ENCODE data around the gene SRPRA. TPM values are rescaled to one million over a fixed set of nuclear protein-coding genes. Genes with fewer than 3 reads are reported as not detected.
"Not testable (repeated sequence)": the region's sequence is repeated elsewhere in the genome, so short reads cannot be mapped to it uniquely, and the experiment has no call there.

SRPRA gene
- total RNA-seq, 3 donors from 2014 or later: 75.2 to 90.6 (median 84.9) TPM

DNA sequence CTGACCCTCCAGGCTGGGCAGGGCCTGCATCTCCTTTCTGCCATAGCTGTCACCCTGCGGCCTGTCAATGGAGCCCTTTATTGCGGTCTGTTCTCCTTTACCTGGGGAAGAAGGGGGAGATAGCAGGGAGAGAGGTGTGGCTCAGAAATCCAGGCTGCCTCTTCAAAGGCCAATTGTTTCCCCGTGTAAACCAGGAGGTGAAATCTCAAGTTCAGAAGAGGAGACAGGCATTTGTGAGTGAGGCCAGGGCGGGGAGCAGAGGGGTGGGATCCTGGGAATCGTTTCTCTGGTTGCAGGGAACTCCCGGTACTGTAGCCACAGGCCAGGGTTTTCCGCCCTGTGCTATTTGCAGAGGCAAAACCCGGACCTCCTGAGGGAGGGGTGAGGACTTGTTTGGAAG lies 44.3 kb upstream of the SRPRA start:
- H3K4me3 ChIP-seq: no peak overlapping the region
- no peaks in the 10 kb centered on the region for H3K27me3 ChIP-seq
- H3K4me1 ChIP-seq: no peaks in the 10 kb centered on the region
- no peaks in the 10 kb centered on the region for H3K36me3 ChIP-seq
- H3K27ac ChIP-seq: peak overlapping the region in 1 of 2 donors; percentile 22
- DNase-seq (ENCODE audit: low spot score in 2 of 2): no peak
- no peaks in the 10 kb centered on the region for H3K9me3 ChIP-seq
- TF ChIP-seq POLR2A (IDR thresholded peaks at IDR 0.05) (no peak), POLR2AphosphoS5 (IDR thresholded peaks at IDR 0.05) (no peak)
- TF ChIP-seq, protein P1, sequence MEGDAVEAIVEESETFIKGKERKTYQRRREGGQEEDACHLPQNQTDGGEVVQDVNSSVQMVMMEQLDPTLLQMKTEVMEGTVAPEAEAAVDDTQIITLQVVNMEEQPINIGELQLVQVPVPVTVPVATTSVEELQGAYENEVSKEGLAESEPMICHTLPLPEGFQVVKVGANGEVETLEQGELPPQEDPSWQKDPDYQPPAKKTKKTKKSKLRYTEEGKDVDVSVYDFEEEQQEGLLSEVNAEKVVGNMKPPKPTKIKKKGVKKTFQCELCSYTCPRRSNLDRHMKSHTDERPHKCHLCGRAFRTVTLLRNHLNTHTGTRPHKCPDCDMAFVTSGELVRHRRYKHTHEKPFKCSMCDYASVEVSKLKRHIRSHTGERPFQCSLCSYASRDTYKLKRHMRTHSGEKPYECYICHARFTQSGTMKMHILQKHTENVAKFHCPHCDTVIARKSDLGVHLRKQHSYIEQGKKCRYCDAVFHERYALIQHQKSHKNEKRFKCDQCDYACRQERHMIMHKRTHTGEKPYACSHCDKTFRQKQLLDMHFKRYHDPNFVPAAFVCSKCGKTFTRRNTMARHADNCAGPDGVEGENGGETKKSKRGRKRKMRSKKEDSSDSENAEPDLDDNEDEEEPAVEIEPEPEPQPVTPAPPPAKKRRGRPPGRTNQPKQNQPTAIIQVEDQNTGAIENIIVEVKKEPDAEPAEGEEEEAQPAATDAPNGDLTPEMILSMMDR (IDR thresholded peaks at IDR 0.05): no peak
- intact Hi-C loops (cut with DNase I; ENCODE audit: low total_unique reads): no loop called here

DNA sequence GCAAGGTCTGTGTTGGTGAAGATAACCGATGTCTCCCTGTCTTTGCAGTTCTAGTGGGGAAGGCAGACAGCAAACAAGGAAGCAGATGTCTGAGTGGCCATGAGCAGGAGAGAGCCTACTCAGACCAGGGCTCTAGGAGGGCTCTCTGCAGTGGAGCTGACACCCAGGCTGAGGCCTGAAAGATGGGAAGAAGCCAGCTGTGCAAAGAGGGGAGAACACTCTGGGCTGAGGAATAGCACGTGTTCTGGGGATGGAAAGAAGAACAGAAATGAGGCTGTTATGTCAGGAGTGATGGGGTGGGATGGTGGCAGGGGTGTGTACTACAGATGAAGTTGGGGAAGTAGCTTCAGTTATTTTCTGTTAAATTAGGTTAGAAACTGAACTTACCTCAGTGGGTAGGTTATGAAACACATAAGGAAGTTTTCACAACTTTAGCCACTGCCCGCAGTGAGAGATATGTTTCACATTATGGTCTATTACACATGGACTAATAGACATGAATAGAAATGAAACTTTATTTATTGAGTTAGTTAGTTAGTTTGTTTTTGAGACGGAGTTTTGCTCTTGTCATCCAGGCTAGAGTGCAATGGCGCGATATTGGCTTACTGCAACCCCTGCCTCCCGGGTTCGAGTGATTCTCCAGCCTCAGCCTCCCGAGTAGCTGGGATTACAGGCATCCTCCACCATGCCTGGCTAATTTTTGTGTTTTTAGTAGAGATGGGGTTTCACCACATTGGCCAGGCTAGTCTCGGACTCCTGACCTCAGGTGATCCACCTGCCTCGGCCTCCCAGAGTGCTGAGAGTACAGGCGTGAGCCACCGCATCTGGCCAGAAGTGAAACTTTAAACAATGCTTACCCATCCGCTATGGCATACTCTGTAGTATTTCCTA lies 43.0 kb upstream of the SRPRA start:
- H3K27me3 ChIP-seq: no peaks in the 10 kb centered on the region
- no peak overlapping the region for H3K4me3 ChIP-seq
- no peaks in the 10 kb centered on the region for H3K4me1 ChIP-seq
- no peaks in the 10 kb centered on the region for H3K36me3 ChIP-seq
- H3K9me3 ChIP-seq: no peaks in the 10 kb centered on the region
- TF ChIP-seq, protein P1 (IDR thresholded peaks at IDR 0.05): no peak
- TF ChIP-seq POLR2A (IDR thresholded peaks at IDR 0.05) (no peak), POLR2AphosphoS5 (IDR thresholded peaks at IDR 0.05) (no peak)
- no peak overlapping the region for H3K27ac ChIP-seq
- no peak for DNase-seq (ENCODE audit: low spot score in 2 of 2)
- intact Hi-C loops (cut with DNase I; ENCODE audit: low total_unique reads): no loop called here

DNA sequence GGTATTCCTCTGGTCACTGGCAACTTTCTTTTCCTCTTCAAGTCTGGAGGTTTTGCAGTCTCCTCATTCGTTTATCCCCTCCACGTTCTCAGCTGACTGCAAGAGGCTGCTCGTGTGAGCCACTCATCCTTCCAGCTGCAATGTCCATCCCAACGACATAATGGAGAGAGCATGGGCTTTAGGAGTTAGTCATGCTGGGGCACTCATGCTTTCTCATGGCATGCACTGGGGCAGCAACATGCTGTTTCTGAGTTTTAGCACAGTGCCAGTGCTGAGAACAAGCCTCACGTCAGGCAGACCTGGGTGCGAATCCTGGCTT lies 42.3 kb upstream of the SRPRA start:
- intact Hi-C loops (cut with DNase I; ENCODE audit: low total_unique reads): no loop called here
- no peak for DNase-seq (ENCODE audit: low spot score in 2 of 2)
- H3K9me3 ChIP-seq: no peaks in the 10 kb centered on the region
- H3K4me1 ChIP-seq: no peaks in the 10 kb centered on the region
- H3K36me3 ChIP-seq: no peaks in the 10 kb centered on the region
- no peaks in the 10 kb centered on the region for H3K27me3 ChIP-seq
- TF ChIP-seq POLR2AphosphoS5 (IDR thresholded peaks at IDR 0.05) (no peak), POLR2A (IDR thresholded peaks at IDR 0.05) (no peak)
- TF ChIP-seq, protein P1 (IDR thresholded peaks at IDR 0.05): no peak
- H3K27ac ChIP-seq: no peak overlapping the region
- H3K4me3 ChIP-seq: no peak overlapping the region

DNA sequence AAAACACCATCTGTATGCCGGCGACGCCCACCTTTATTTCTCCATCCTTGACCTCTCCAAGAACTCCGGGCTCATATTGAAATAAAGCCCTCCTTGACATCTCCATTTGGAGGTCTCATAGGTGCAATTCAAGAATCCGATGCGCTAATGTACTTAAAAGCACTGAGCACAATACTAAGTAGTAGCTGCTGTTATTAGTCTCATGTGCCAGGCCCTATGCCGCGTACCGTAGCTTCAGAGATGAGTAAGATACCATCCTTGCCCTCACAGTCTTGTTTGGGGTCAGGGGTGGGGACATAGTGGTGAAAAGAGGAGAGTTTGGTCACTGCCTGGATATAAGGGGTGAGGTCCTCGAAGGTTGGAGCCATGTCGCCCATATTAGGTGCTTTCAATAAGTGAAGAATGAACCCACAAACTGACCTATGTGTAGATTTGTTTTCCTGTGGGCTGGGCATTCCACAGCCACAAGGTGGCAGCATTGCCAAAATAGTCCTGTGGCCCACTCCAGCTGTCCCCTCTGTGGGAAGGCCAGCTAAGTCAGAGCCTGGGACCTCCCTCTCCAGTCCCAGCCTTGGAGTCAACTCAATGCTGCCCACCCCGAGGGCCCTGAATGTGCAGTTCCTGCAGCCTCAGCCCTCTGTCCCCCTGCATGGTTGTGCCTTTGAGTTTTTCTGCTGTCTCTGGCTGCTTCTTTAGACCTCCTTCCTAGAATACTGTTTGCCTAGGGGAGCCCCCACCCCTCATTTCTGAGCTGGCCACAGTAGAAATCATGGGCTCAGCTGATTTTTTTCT lies 41.7 kb upstream of the SRPRA start:
- no peaks in the 10 kb centered on the region for H3K4me1 ChIP-seq
- no peak overlapping the region for H3K4me3 ChIP-seq
- intact Hi-C loops (cut with DNase I; ENCODE audit: low total_unique reads): no loop called here
- no peaks in the 10 kb centered on the region for H3K9me3 ChIP-seq
- peak; percentile 50 to 60 for DNase-seq (ENCODE audit: low spot score in 2 of 2)
- H3K27me3 ChIP-seq: no peaks in the 10 kb centered on the region
- TF ChIP-seq, protein P1 (IDR thresholded peaks at IDR 0.05): peak; percentile 56 to 79 (median 77)
- no peak for TF ChIP-seq POLR2A (IDR thresholded peaks at IDR 0.05)
- H3K36me3 ChIP-seq: no peaks in the 10 kb centered on the region
- peak overlapping the region in 1 of 2 donors; percentile 38 for H3K27ac ChIP-seq

DNA sequence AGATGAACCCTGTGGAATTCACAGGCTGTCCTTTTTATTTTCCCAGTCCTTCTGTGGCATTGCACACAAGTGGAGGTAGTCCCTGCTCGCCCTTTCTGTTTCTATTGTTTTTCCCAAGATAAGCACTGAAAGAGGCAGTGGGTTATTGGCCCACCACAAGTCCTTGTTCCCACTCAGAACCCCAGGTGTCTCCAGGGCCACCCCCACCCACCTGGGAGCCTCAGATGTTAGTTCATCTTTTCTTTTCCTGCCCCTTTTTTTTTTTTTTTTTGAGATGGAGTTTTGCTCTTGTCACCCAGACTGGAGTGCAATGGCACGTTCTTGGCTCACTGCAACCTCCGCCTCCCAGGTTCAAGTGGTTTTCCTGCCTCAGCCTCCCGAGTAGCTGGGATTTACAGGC lies 40.1 kb upstream of the SRPRA start:
- H3K9me3 ChIP-seq; H3K27ac ChIP-seq; H3K27me3 ChIP-seq; H3K4me1 ChIP-seq; H3K4me3 ChIP-seq; DNase-seq (ENCODE audit: low spot score in 2 of 2); H3K36me3 ChIP-seq: not testable (repeated sequence)
- intact Hi-C loops (cut with DNase I; ENCODE audit: low total_unique reads): loop anchor here (1.0 kb wide), 1 partner anchor 40 kb away; the partner anchor contains the start of gene SRPRA

All from breast epithelium (tissue), 4 donors.